SK-N-SH (cell line): ENCODE measurements around the gene CSPG4.

Experiments used
- CHD2 ChIP-seq: fragments of 150-350 bp; IDR thresholded peaks from 2 replicates; pipeline ENCODE4 v1.6.1; 2018; ENCODE audit warnings: low read length; ENCODE audit not compliant: partially characterized antibody
- CTCF ChIP-seq: fragments of 200-600 bp; sonication (generic); IDR thresholded peaks from 2 replicates; pipeline ENCODE4 v1.6.1; 2017; ENCODE audit warnings: antibody characterized with exemption, mild to moderate bottlenecking, moderate library complexity
- EP300 ChIP-seq, 2 experiments: IDR thresholded peaks; 2 replicates each; pipeline versions ENCODE4 v1.4.0 to v1.6.1; 2012; ENCODE audit warnings: borderline replicate concordance in 1 of 2, low read depth in 1 of 2, low read length in 1 of 2
- GABPA ChIP-seq: IDR thresholded peaks from 2 replicates; pipeline ENCODE4 v1.4.0; 2012; ENCODE audit warnings: low read depth, mild to moderate bottlenecking
- MAX ChIP-seq: IDR thresholded peaks from 2 replicates; pipeline ENCODE4 v1.4.0; 2012; ENCODE audit warnings: low read depth
- SIN3A ChIP-seq: IDR thresholded peaks from 2 replicates; pipeline ENCODE4 v1.6.1; 2012; ENCODE audit warnings: low read depth, mild to moderate bottlenecking, low read length, moderate library complexity, borderline replicate concordance
- ZBTB33 ChIP-seq: IDR thresholded peaks from 2 replicates; pipeline ENCODE4 v1.4.0; 2012; ENCODE audit warnings: low read depth, borderline replicate concordance
- TF ChIP-seq, protein P1 (sequence below): IDR thresholded peaks from 2 replicates; pipeline ENCODE4 v1.6.1; 2012; ENCODE audit warnings: mild to moderate bottlenecking, low read depth, low read length, moderate library complexity

GRCh38 chr15:75641179-75641503, 71.5 kb downstream of the CSPG4 start:
- no peak for TF ChIP-seq SIN3A
- no peak for TF ChIP-seq CTCF
- TF ChIP-seq GABPA, result no peak
- TF ChIP-seq MAX, result no peak
- TF ChIP-seq CHD2, result no peak
- no peak for TF ChIP-seq ZBTB33
- no peak for TF ChIP-seq EP300 (IDR thresholded peaks at IDR 0.05; ENCODE audit: borderline replicate concordance in 1 of 2, low read depth in 1 of 2, low read length in 1 of 2)
- TF ChIP-seq, protein P1, sequence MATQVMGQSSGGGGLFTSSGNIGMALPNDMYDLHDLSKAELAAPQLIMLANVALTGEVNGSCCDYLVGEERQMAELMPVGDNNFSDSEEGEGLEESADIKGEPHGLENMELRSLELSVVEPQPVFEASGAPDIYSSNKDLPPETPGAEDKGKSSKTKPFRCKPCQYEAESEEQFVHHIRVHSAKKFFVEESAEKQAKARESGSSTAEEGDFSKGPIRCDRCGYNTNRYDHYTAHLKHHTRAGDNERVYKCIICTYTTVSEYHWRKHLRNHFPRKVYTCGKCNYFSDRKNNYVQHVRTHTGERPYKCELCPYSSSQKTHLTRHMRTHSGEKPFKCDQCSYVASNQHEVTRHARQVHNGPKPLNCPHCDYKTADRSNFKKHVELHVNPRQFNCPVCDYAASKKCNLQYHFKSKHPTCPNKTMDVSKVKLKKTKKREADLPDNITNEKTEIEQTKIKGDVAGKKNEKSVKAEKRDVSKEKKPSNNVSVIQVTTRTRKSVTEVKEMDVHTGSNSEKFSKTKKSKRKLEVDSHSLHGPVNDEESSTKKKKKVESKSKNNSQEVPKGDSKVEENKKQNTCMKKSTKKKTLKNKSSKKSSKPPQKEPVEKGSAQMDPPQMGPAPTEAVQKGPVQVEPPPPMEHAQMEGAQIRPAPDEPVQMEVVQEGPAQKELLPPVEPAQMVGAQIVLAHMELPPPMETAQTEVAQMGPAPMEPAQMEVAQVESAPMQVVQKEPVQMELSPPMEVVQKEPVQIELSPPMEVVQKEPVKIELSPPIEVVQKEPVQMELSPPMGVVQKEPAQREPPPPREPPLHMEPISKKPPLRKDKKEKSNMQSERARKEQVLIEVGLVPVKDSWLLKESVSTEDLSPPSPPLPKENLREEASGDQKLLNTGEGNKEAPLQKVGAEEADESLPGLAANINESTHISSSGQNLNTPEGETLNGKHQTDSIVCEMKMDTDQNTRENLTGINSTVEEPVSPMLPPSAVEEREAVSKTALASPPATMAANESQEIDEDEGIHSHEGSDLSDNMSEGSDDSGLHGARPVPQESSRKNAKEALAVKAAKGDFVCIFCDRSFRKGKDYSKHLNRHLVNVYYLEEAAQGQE, result no peak
